NCI-H524 treated with DMSO at 0.1 percent for 48 hours (cell line): ENCODE data around the gene UBIAD1.

Source experiments
- DNase-seq: peaks from one replicate; lab custom pipeline; 2025; lab: John Stamatoyannopoulos, UW

The UBIAD1 gene

GRCh38 chr1:11311816-11312755 lies 39.1 kb downstream of the UBIAD1 start:
- DNase-seq = peak; percentile 66

- no peak for DNase-seq
These were observed 42.0 kb downstream of the UBIAD1 start for GRCh38 chr1:11314959-11315358.

- no peak for DNase-seq
These were observed 43.7 kb downstream of the UBIAD1 start for GRCh38 chr1:11316701-11317100.

- DNase-seq = no peak
These were observed 46.0 kb downstream of the UBIAD1 start for GRCh38 chr1:11318982-11319381.

- DNase-seq = no peak
These were observed 47.3 kb downstream of the UBIAD1 start for GRCh38 chr1:11320153-11320936.

- no peak for DNase-seq
These were observed 48.9 kb downstream of the UBIAD1 start for GRCh38 chr1:11321656-11322491.

GRCh38 chr1:11324567-11325165 lies 51.7 kb downstream of the UBIAD1 start:
- no peak for DNase-seq

DNA sequence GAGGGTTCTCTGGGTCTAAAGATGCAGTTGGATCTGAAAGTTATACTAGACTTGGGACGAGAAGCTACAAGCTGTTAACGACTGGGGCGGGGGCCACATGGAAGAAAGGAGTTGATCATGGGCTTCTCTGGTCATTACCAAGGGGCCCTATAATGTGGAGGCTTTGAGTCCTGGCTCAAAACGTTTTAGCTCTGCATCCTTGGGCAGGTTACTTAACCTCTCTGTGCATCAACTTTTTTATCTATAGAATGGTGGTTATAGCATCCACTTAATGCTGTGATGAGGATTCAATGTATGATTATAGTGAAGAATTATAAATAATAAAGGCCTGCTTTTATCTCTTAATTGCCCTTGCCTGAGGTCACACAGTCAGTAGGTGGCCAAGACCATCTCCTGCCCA lies 53.1 kb downstream of the UBIAD1 start:
- DNase-seq = no peak

DNA sequence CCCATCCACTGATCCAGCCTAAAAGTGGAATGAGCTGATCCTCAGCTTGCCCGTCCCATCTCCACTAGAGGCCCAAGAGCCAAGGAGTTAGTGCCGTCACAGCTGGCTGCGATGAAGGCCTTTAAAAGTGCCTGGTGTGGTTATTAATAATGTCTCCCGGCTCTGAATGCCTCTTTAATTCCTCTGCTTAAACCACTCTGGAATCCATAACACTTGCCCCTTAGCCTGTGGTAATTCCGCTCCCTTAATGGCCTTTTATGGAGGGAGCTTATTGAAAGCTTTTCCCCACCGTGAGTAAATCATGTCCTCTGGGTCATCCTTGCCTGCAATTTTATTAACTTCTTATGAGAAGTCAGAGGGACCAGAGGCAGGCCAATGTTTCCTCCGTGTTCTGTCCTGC lies 55.4 kb downstream of the UBIAD1 start:
- DNase-seq = no peak

DNA sequence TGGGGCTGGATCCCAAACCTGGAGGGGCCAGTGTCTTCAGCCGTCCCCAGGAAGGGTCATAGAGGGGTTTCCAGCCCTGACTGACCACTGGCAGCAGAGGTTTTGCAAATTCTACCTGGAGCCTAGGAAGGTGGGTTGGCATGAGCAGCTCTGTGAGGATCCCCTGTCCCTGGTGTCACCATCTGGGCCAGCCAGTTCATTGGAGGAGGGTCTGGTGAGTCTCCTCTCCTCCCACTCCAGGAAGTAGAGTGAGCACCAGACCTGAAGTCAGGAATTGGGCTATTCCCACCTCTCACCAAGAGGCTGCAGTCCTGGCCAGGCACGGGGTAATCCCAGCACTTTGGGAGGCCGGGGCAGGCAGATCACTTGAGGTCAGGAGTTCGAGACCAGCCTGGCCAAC lies 57.4 kb downstream of the UBIAD1 start:
- no peak for DNase-seq

DNA sequence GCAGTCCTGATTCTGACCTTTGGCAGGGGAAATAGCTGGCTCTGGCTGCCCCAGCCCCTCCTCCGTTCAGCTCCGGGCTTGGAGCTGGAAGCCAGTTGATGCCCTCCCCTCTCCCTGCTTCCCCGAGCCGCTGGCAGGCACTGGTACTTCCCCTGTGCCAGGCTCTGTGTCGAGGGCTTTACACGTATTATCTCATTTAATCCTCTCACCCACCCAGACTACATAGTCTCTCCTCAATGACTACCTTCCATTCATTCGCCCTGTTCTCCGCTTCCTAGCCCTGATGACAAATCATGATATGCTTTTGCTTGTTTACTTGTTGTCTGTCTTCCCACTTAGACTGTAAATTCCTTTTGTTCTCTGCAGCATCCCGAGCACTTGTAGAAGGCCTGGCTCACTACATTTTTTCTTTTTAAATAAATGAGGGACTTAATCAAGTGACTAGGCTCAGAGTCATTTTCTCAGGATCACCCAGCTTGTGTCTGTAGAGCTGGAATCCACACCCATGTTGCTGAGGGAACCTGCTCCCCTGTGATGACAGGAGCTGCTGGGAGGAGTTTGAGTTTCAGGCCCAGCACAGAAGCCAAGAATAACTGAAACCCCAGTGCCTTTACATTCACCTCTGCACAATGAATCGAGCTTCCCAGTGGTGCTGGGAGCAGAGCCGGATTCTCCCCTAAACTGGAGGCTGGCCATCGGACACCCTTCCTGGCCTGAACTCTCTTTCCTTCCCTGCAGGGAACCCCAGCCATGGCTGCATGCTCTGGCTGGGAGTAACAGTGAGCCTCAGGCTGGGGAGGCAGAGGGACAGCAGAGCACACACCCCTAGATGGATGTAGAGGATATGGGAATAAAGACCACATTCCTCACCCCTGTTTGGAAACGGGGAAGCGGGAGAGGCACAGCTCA lies 58.3 kb downstream of the UBIAD1 start:
- no peak for DNase-seq

GRCh38 chr1:11331945-11332546 lies 59.0 kb downstream of the UBIAD1 start:
- no peak for DNase-seq

DNA sequence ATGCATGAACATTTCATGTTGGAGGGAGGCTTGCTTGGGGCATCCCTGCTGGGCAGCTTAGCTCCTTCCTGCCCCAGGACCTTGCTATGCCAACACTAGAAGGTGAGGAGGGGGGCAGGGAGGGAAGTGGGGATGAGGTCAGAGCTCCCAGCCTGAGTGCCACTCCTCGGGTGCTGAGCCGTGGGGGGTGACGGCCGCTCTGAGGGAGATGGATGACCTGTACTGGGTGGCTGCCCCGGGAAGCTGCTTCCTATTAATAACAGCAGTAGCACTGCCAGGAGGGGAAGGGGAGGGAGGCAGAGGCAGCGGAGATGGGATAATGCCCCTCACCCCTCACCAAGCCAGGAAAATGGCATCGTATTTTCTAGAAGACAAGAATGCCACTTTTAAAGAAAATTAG lies 60.6 kb downstream of the UBIAD1 start:
- DNase-seq = no peak

DNA sequence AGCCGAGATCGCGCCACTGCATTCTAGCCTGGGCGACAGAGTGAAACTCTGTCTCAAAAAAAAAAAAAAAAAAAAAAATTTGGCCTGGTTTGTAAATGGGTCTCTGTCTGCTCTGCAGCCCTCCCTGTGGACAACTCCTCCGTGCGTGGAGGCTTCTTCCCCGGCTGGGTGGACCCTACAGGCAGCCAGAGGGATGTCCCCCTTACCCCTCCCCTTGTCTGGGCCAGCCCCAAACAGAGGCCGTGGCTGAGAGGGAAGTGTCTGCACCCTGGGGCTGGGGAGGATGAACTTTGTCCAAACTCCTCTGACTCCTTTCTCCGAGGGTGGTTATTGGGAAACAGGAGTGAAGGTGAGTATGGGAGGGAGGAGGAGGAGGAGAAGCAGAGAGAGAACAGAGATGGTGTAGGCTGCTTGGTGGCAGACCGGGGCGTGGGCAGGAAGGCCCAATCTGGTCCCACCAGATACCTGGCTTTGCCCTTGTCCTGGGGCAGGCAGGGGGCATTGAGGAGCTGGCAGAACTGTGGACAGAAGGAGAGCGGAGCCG lies 61.3 kb downstream of the UBIAD1 start:
- DNase-seq = no peak

GRCh38 chr1:11334821-11335220 lies 61.8 kb downstream of the UBIAD1 start:
- DNase-seq = no peak

- DNase-seq = no peak
These were observed 62.5 kb downstream of the UBIAD1 start for GRCh38 chr1:11335417-11336056.

DNA sequence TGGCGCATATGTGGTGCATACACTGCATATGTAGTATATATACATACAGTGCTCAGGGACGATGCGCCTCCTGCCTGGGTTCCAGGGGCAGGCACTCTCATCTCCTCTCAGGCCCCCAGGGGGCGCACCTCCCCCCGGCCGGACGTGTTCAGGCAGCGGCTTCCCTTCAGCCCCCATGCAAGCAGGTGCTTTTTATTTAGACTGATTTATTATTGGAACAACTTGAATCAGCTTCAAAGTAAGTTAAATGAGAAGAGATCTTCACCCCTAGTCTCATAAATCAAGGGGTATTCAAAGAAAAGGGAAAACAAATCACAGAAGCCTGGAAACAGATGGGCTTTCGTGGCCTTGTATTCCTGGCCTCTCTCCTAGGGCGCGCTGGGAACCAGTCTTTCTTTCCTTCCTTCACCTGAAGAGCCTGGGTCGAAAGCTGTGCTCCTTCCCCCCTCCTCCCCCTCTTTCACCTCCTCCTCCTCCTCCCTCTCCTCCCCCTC lies 64.6 kb downstream of the UBIAD1 start:
- DNase-seq = peak; percentile 32
